Brain microvascular endothelial cell (primary cell): ENCODE data around the gene STAT5A.

Source experiments
- DNase-seq: peaks from one replicate; pipeline ENCODE4 v3.0.0-alpha.2; 2020
- H3K27ac ChIP-seq: fragments of 250-450 bp; sonication (Bioruptor Pico); 2 replicates; pipeline ENCODE4 v1.5.1; 2020; ENCODE audit warnings: mild to moderate bottlenecking, moderate library complexity
- H3K27me3 ChIP-seq: fragments of 250-450 bp; sonication (Bioruptor Pico); replicated peaks from 2 replicates; pipeline ENCODE4 v1.5.1; 2020; ENCODE audit warnings: mild to moderate bottlenecking
- H3K36me3 ChIP-seq: fragments of 250-450 bp; sonication (Bioruptor Pico); replicated peaks from 2 replicates; pipeline ENCODE4 v1.5.1; 2020; ENCODE audit warnings: mild to moderate bottlenecking
- H3K4me3 ChIP-seq: 2 replicates; pipeline ENCODE4 v1.5.1; 2011; ENCODE audit warnings: low read depth, mild to moderate bottlenecking, control low read depth, low read length, moderate library complexity
- CTCF ChIP-seq: IDR thresholded peaks from 2 replicates; pipeline ENCODE4 v1.5.1; 2011; ENCODE audit warnings: low read depth, mild to moderate bottlenecking, moderate library complexity, low read length, control low read depth, inconsistent platforms; ENCODE audit errors: missing control alignments
- in situ Hi-C: cut with HindIII; loops from 2 replicates; pipeline ENCODE4 v1.10.0; 2017; ENCODE audit warnings: low sequenced_read_pairs, low pct_ligation_motif_present

Gene STAT5A

GRCh38 chr17:42282478-42283080, 5.7 kb upstream of the STAT5A start:
- Histone ChIP-seq H3K27me3 (no peaks in the 10 kb centered on the region), H3K36me3 (no peaks in the 10 kb centered on the region), H3K4me3 (no peak overlapping the region), H3K27ac (no peak overlapping the region)
- in situ Hi-C loops, result no loop called here
- no peak for TF ChIP-seq CTCF
- no peak for DNase-seq

- Histone ChIP-seq H3K4me3 (no peak overlapping the region), H3K27me3 (no peaks in the 10 kb centered on the region), H3K36me3 (no peaks in the 10 kb centered on the region), H3K27ac (no peak overlapping the region)
- no peak for DNase-seq
- TF ChIP-seq CTCF, result no peak
- in situ Hi-C loops, result no loop called here
Measured at GRCh38 chr17:42283241-42284023, 4.9 kb upstream of the STAT5A start.

- H3K27ac ChIP-seq, result no peak overlapping the region
- DNase-seq, result no peak
- H3K4me3 ChIP-seq, result no peak overlapping the region
- no peak for TF ChIP-seq CTCF
- H3K27me3 ChIP-seq, result no peaks in the 10 kb centered on the region
- H3K36me3 ChIP-seq, result no peaks in the 10 kb centered on the region
- in situ Hi-C loops, result no loop called here
Measured at GRCh38 chr17:42284024-42284369, 4.3 kb upstream of the STAT5A start.

- no peak for DNase-seq
- H3K27ac ChIP-seq, result no peak overlapping the region
- H3K4me3 ChIP-seq, result no peak overlapping the region
- in situ Hi-C loops, result no loop called here
- no peaks in the 10 kb centered on the region for H3K27me3 ChIP-seq
- no peaks in the 10 kb centered on the region for H3K36me3 ChIP-seq
- TF ChIP-seq CTCF, result no peak
Measured at GRCh38 chr17:42284566-42284965, 3.7 kb upstream of the STAT5A start.

- Histone ChIP-seq H3K36me3 (no peaks in the 10 kb centered on the region), H3K27ac (no peak overlapping the region), H3K27me3 (no peaks in the 10 kb centered on the region), H3K4me3 (no peak overlapping the region)
- no peak for TF ChIP-seq CTCF
- no peak for DNase-seq
- in situ Hi-C loops, result no loop called here
Measured at GRCh38 chr17:42285346-42286050, 2.8 kb upstream of the STAT5A start.
